Liver (tissue), 9 donors: Measurements from ENCODE around the gene PXMP4. TPM values are rescaled to one million over a fixed set of nuclear protein-coding genes. Genes with fewer than 3 reads are reported as not detected.

Source experiments
- DNase-seq: peaks from one replicate; pipeline ENCODE4 v3.0.0-alpha.2; 2017; ENCODE audit warnings: low spot score
- H3K27ac ChIP-seq, 2 donors: one replicate each; pipeline ENCODE4 v1.7.0; 2013; ENCODE audit warnings: inconsistent platforms in 2 of 2, low read length in 2 of 2, control low read depth in 1 of 2, low read depth in 1 of 2, mild to moderate bottlenecking in 1 of 2
- H3K27me3 ChIP-seq, 4 donors: one replicate each; pipeline versions ENCODE4 v1.6.1 to v1.7.0; 2013; ENCODE audit warnings: low read length in 3 of 4, inconsistent platforms in 1 of 4, mild to moderate bottlenecking in 1 of 4, moderate library complexity in 1 of 4; ENCODE audit not compliant: control insufficient read depth in 4 of 4, insufficient read depth in 4 of 4
- H3K36me3 ChIP-seq, 4 donors: one replicate each; pipeline versions ENCODE4 v1.6.1 to v1.7.0; 2013; ENCODE audit warnings: low read length in 3 of 4, mild to moderate bottlenecking in 3 of 4, low read depth in 1 of 4, moderate library complexity in 1 of 4; ENCODE audit not compliant: control insufficient read depth in 4 of 4, insufficient read depth in 3 of 4
- H3K4me1 ChIP-seq, 4 donors: one replicate each; pipeline versions ENCODE4 v1.6.1 to v1.7.0; 2013; ENCODE audit warnings: low read length in 3 of 4, mild to moderate bottlenecking in 3 of 4, moderate library complexity in 1 of 4; ENCODE audit not compliant: control insufficient read depth in 4 of 4, insufficient read depth in 4 of 4
- H3K4me3 ChIP-seq, 3 donors: one replicate each; pipeline versions ENCODE4 v1.6.1 to v1.7.0; 2013; ENCODE audit warnings: low read length in 3 of 3, control low read depth in 1 of 3, low read depth in 1 of 3, mild to moderate bottlenecking in 1 of 3
- H3K9ac ChIP-seq, 2 donors: one replicate each; pipeline ENCODE4 v1.7.0; 2013; ENCODE audit warnings: low read length in 2 of 2, mild to moderate bottlenecking in 2 of 2, moderate library complexity in 2 of 2, control low read depth in 1 of 2, low read depth in 1 of 2
- H3K9me3 ChIP-seq, 4 donors: one replicate each; pipeline versions ENCODE4 v1.6.1 to v1.7.0; 2013; ENCODE audit warnings: low read length in 3 of 4; ENCODE audit not compliant: control insufficient read depth in 4 of 4
- ATF3 ChIP-seq: IDR thresholded peaks from 2 replicates; pipeline ENCODE4 v1.6.1; 2016; ENCODE audit warnings: antibody characterized with exemption
- CTCF ChIP-seq: fragments of 150-350 bp; IDR thresholded peaks from 2 replicates; pipeline ENCODE4 v1.5.1; 2017; ENCODE audit warnings: improper control_type of control experiment, low read depth, low read length; ENCODE audit not compliant: missing input control
- FOXA1 ChIP-seq: IDR thresholded peaks from 2 replicates; pipeline ENCODE4 v1.6.1; 2016; ENCODE audit warnings: antibody characterized with exemption
- FOXA2 ChIP-seq: IDR thresholded peaks from 2 replicates; pipeline ENCODE4 v1.6.1; 2016; ENCODE audit warnings: antibody characterized with exemption
- GABPA ChIP-seq, 2 donors: IDR thresholded peaks in 1 of 2; conservative IDR thresholded peaks in 1 of 2; 2 replicates each; pipeline ENCODE4 v1.6.1; 2016; ENCODE audit warnings: antibody characterized with exemption in 2 of 2, mild to moderate bottlenecking in 1 of 2, moderate library complexity in 1 of 2
- HNF4A ChIP-seq, 2 donors: conservative IDR thresholded peaks; 2 replicates each; pipeline ENCODE4 v1.6.1; 2016; ENCODE audit warnings: antibody characterized with exemption in 2 of 2, mild to moderate bottlenecking in 2 of 2
- HNF4G ChIP-seq: IDR thresholded peaks from 2 replicates; pipeline ENCODE4 v1.6.1; 2016; ENCODE audit warnings: antibody characterized with exemption
- JUND ChIP-seq, 2 donors: IDR thresholded peaks; 2 replicates each; pipeline ENCODE4 v1.6.1; 2016; ENCODE audit warnings: antibody characterized with exemption in 2 of 2
- NR2F2 ChIP-seq: IDR thresholded peaks from 2 replicates; pipeline ENCODE4 v1.6.1; 2016; ENCODE audit warnings: antibody characterized with exemption
- RAD21 ChIP-seq, 2 donors: IDR thresholded peaks; 2 replicates each; pipeline ENCODE4 v1.6.1; 2016; ENCODE audit warnings: antibody characterized with exemption in 2 of 2, mild to moderate bottlenecking in 2 of 2
- RXRA ChIP-seq, 2 donors: IDR thresholded peaks; 2 replicates each; pipeline ENCODE4 v1.6.1; 2017 to 2018; ENCODE audit warnings: antibody characterized with exemption in 2 of 2, mild to moderate bottlenecking in 1 of 2
- TAF1 ChIP-seq: conservative IDR thresholded peaks from 2 replicates; pipeline ENCODE4 v1.6.1; 2016; ENCODE audit warnings: antibody characterized with exemption, mild to moderate bottlenecking
- WGBS: extraction: QIAGEN DNeasy Blood & Tissue Kit; methylation state at CpG from one replicate; pipeline ENCODE4 v1.1.7; 2013; 5-methylcytosine and 5-hydroxymethylcytosine counted together
- polyA plus RNA-seq, 2 donors: library from polyadenylated mRNA; stranded (reverse) in 1 of 2; unstranded in 1 of 2; fragments of 200-250 nt in 1 of 2; fragments of >200 nt in 1 of 2; fragmentation: Nextera tagmentation in 1 of 2; extraction: Ambion mirVana in 1 of 2; gene quantifications; one replicate each; pipeline versions ENCODE4 v1.2.1 to v1.2.3, GENCODE V29; 2013 to 2015
- total RNA-seq, 2 donors: library from RNA; depleted of rRNA; stranded (reverse); fragments of >200 nt; gene quantifications; one replicate each; pipeline ENCODE4 v1.2.3, GENCODE V29; 2014
- TF ChIP-seq, protein P1 (sequence below): IDR thresholded peaks from 2 replicates; pipeline ENCODE4 v1.6.1; 2016; ENCODE audit warnings: antibody characterized with exemption
- TF ChIP-seq, protein P2 (sequence below): IDR thresholded peaks from 2 replicates; pipeline ENCODE4 v1.6.1; 2016; ENCODE audit warnings: antibody characterized with exemption, mild to moderate bottlenecking
- TF ChIP-seq, protein P3 (sequence below): IDR thresholded peaks from 2 replicates; pipeline ENCODE4 v1.6.1; 2016; ENCODE audit warnings: antibody characterized with exemption
- donor health status: healthy.
- donor health status: healthy.
- donor health status: healthy.
- donor health status: healthy.
- donor health status: healthy.

PXMP4 gene
- total and polyA plus RNA-seq, 4 donors: 5.5 to 16.0 (median 9.3) TPM

GRCh38 chr20:33713865-33714367 lies 6.2 kb downstream of the PXMP4 start:
- no peak for TF ChIP-seq ATF3
- TF ChIP-seq, protein P1, sequence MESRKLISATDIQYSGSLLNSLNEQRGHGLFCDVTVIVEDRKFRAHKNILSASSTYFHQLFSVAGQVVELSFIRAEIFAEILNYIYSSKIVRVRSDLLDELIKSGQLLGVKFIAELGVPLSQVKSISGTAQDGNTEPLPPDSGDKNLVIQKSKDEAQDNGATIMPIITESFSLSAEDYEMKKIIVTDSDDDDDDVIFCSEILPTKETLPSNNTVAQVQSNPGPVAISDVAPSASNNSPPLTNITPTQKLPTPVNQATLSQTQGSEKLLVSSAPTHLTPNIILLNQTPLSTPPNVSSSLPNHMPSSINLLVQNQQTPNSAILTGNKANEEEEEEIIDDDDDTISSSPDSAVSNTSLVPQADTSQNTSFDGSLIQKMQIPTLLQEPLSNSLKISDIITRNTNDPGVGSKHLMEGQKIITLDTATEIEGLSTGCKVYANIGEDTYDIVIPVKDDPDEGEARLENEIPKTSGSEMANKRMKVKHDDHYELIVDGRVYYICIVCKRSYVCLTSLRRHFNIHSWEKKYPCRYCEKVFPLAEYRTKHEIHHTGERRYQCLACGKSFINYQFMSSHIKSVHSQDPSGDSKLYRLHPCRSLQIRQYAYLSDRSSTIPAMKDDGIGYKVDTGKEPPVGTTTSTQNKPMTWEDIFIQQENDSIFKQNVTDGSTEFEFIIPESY: no peak
- no peak for TF ChIP-seq FOXA2
- TF ChIP-seq NR2F2: no peak
- TF ChIP-seq JUND (IDR thresholded peaks at IDR 0.05): no peak
- no peak for TF ChIP-seq TAF1
- no peak for TF ChIP-seq RAD21 (IDR thresholded peaks at IDR 0.05)
- peaks cover 0 to 17% (median 6%) of the 10 kb centered on the region in 4 donors for H3K36me3 ChIP-seq
- peaks cover 0 to 5% (median under 1%) of the 10 kb centered on the region in 4 donors for H3K4me1 ChIP-seq
- H3K27me3 ChIP-seq: no peaks in the 10 kb centered on the region
- no peak overlapping the region for H3K4me3 ChIP-seq
- DNase-seq: no peak
- H3K9me3 ChIP-seq: no peaks in the 10 kb centered on the region
- no peak overlapping the region for H3K9ac ChIP-seq
- 95% methylated on average over 10 of the region's 10 CpGs for WGBS
- H3K27ac ChIP-seq: no peak overlapping the region

DNA sequence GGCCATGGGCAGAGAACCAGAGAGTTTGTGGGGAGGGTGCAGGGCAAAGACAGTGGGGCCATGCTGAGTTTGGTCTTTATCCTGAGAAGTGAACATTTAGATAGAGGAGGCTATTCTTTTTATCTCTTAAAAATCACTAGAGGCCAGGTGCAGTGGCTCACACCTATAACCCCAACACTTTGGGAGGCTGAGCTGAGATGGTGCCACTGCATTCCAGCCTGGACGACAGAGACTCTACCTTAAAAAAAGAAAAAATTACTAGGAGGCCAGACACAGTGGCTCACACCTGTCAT lies 8.7 kb downstream of the PXMP4 start:
- Histone ChIP-seq H3K4me3 (no peak overlapping the region), H3K9me3 (no peaks in the 10 kb centered on the region), H3K36me3 (peaks cover 3 to 28% (median 12%) of the 10 kb centered on the region in 4 donors), H3K27ac (no peak overlapping the region), H3K9ac (no peak overlapping the region), H3K4me1 (no peaks in the 10 kb centered on the region), H3K27me3 (no peaks in the 10 kb centered on the region)
- TF ChIP-seq ATF3: no peak
- TF ChIP-seq, protein P1: no peak
- WGBS: 88% methylated on average over 1 of the region's 1 CpG
- no peak for DNase-seq

- H3K9me3 ChIP-seq: no peaks in the 10 kb centered on the region
- no peaks in the 10 kb centered on the region for H3K4me1 ChIP-seq
- H3K36me3 ChIP-seq: peaks cover 3 to 29% (median 13%) of the 10 kb centered on the region in 4 donors
- H3K4me3 ChIP-seq: no peak overlapping the region
- WGBS: 68% methylated on average over 14 of the region's 14 CpGs
- H3K9ac ChIP-seq: no peak overlapping the region
- no peak overlapping the region for H3K27ac ChIP-seq
- DNase-seq: no peak
- H3K27me3 ChIP-seq: no peaks in the 10 kb centered on the region
- TF ChIP-seq, protein P2, sequence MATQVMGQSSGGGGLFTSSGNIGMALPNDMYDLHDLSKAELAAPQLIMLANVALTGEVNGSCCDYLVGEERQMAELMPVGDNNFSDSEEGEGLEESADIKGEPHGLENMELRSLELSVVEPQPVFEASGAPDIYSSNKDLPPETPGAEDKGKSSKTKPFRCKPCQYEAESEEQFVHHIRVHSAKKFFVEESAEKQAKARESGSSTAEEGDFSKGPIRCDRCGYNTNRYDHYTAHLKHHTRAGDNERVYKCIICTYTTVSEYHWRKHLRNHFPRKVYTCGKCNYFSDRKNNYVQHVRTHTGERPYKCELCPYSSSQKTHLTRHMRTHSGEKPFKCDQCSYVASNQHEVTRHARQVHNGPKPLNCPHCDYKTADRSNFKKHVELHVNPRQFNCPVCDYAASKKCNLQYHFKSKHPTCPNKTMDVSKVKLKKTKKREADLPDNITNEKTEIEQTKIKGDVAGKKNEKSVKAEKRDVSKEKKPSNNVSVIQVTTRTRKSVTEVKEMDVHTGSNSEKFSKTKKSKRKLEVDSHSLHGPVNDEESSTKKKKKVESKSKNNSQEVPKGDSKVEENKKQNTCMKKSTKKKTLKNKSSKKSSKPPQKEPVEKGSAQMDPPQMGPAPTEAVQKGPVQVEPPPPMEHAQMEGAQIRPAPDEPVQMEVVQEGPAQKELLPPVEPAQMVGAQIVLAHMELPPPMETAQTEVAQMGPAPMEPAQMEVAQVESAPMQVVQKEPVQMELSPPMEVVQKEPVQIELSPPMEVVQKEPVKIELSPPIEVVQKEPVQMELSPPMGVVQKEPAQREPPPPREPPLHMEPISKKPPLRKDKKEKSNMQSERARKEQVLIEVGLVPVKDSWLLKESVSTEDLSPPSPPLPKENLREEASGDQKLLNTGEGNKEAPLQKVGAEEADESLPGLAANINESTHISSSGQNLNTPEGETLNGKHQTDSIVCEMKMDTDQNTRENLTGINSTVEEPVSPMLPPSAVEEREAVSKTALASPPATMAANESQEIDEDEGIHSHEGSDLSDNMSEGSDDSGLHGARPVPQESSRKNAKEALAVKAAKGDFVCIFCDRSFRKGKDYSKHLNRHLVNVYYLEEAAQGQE: no peak
- TF ChIP-seq, protein P3, sequence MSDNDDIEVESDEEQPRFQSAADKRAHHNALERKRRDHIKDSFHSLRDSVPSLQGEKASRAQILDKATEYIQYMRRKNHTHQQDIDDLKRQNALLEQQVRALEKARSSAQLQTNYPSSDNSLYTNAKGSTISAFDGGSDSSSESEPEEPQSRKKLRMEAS: no peak
- no peak for TF ChIP-seq GABPA (IDR thresholded peaks at IDR 0.05 in 1 of 2, conservative IDR thresholded peaks at IDR 0.05 in 1 of 2)
- TF ChIP-seq RAD21 (IDR thresholded peaks at IDR 0.05): no peak
- TF ChIP-seq JUND (IDR thresholded peaks at IDR 0.05): no peak
- no peak for TF ChIP-seq HNF4G
- TF ChIP-seq RXRA (IDR thresholded peaks at IDR 0.05): no peak
- TF ChIP-seq FOXA1: no peak
- no peak for TF ChIP-seq CTCF
- no peak for TF ChIP-seq HNF4A (conservative IDR thresholded peaks at IDR 0.05)
- TF ChIP-seq FOXA2: no peak
These were observed 9.2 kb downstream of the PXMP4 start for GRCh38 chr20:33710681-33711445.
